HL-60 (cell line): ENCODE measurements around the gene CCAR1.
A peak's percentile ranks its signal among the peaks of the same experiment; 100 is the strongest.

Experiments
- DNase-seq, 2 experiments: peaks; one replicate each; pipeline ENCODE4 v3.0.0-alpha.2; 2010 to 2020; ENCODE audit warnings: low read depth in 1 of 2, low spot score in 1 of 2
- H3K27ac ChIP-seq: fragments of 250-450 bp; sonication (Bioruptor Pico); replicated peaks from 2 replicates; pipeline ENCODE4 v1.5.1; 2020; ENCODE audit warnings: mild to moderate bottlenecking, moderate library complexity
- H3K27me3 ChIP-seq: fragments of 250-450 bp; sonication (Bioruptor Pico); 2 replicates; pipeline ENCODE4 v1.5.1; 2021; ENCODE audit warnings: mild to moderate bottlenecking, moderate library complexity; ENCODE audit not compliant: insufficient read depth, poor library complexity, severe bottlenecking
- H3K4me3 ChIP-seq: replicated peaks from 2 replicates; pipeline ENCODE4 v1.5.1; 2011; ENCODE audit warnings: mild to moderate bottlenecking, control low read depth, low read length; ENCODE audit not compliant: insufficient read depth
- GABPA ChIP-seq: IDR thresholded peaks from 2 replicates; pipeline ENCODE4 v1.6.1; 2012; ENCODE audit warnings: low read depth
- POLR2AphosphoS5 ChIP-seq: IDR thresholded peaks from 2 replicates; pipeline ENCODE4 v1.6.1; 2012; ENCODE audit warnings: low read depth
- SPI1 ChIP-seq: IDR thresholded peaks from 2 replicates; pipeline ENCODE4 v1.6.1; 2012; ENCODE audit warnings: low read depth, mild to moderate bottlenecking, borderline replicate concordance
- long read RNA-seq: library from polyadenylated mRNA; unstranded; transcript quantifications from one replicate; pipeline ENCODE4 v2.0.0, GENCODE V29; 2020
- TF ChIP-seq, protein P1 (sequence below): IDR thresholded peaks from 2 replicates; pipeline ENCODE4 v1.6.1; 2012; ENCODE audit warnings: low read depth; ENCODE audit not compliant: insufficient replicate concordance
- TF ChIP-seq, protein P2 (sequence below): IDR thresholded peaks from one replicate; pipeline ENCODE4 v1.5.1; 2011; ENCODE audit warnings: low read length, control low read depth, inconsistent platforms; ENCODE audit not compliant: insufficient read depth

CCAR1 gene, protein sequence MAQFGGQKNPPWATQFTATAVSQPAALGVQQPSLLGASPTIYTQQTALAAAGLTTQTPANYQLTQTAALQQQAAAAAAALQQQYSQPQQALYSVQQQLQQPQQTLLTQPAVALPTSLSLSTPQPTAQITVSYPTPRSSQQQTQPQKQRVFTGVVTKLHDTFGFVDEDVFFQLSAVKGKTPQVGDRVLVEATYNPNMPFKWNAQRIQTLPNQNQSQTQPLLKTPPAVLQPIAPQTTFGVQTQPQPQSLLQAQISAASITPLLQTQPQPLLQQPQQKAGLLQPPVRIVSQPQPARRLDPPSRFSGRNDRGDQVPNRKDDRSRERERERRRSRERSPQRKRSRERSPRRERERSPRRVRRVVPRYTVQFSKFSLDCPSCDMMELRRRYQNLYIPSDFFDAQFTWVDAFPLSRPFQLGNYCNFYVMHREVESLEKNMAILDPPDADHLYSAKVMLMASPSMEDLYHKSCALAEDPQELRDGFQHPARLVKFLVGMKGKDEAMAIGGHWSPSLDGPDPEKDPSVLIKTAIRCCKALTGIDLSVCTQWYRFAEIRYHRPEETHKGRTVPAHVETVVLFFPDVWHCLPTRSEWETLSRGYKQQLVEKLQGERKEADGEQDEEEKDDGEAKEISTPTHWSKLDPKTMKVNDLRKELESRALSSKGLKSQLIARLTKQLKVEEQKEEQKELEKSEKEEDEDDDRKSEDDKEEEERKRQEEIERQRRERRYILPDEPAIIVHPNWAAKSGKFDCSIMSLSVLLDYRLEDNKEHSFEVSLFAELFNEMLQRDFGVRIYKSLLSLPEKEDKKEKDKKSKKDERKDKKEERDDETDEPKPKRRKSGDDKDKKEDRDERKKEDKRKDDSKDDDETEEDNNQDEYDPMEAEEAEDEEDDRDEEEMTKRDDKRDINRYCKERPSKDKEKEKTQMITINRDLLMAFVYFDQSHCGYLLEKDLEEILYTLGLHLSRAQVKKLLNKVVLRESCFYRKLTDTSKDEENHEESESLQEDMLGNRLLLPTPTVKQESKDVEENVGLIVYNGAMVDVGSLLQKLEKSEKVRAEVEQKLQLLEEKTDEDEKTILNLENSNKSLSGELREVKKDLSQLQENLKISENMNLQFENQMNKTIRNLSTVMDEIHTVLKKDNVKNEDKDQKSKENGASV
- long read RNA-seq, transcript CCAR1-213 (17 exons, 2,432 nt): major isoform, 16 of 237 reads
- long read RNA-seq, partial matches to known transcripts: 179 of 237 reads
- long read RNA-seq, other reads (novel, unspliced or antisense): 42 of 237 reads

DNA sequence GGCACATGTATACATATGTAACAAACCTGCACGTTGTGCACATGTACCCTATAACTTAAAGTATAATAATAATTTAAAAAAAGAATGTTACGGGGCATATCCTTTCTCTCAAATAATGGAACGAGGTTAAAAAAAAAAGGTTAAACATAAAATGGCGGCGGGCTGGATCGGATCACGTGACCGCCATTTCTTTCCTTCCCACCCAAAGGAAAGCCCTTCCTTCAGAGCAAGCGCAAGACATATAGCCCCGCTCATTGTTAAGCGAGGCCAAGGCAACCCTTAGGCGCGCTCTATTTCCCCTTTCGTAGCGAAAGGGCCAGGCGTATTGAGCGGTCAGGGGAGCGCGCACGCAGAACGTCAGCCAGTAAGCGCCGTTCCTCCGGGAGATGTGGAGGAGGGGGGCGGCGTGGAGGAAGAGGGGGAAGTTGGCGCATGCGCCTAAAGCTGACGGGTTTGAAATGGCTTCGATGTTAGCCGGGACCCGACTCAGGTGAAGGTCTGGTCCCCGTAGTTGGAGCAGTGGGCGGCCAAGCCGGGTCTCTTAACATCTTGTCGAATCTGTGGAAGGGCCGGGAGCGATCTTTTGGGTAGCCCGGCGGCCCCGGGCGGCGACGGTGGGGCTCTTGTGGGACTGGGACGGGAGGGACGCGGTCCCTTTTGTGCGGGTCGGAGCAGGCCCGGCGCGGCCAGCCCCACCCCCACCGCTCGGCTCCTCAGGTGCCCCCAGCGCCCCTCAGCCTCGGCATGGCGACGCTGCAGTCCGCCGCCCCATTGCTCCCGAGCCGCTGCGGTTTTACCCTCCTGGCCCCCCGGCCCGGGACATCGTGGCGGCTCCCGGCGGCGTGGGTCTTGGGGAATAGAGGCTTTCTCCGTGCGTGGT, at the start of gene CCAR1:
Gene CCAR1, plus strand, starts transcription at position 447 of the 880 bp plus-strand sequence. CDS start 1,266 bp downstream, outside the sequence.
- peak within 1 kb of the TSS; percentile 97 for H3K27ac ChIP-seq
- H3K4me3 ChIP-seq: peak within 1 kb of the TSS; percentile 57
- TF ChIP-seq POLR2AphosphoS5: peak; percentile 80; the same call in 1 of the 2 replicates
- TF ChIP-seq, protein P1, sequence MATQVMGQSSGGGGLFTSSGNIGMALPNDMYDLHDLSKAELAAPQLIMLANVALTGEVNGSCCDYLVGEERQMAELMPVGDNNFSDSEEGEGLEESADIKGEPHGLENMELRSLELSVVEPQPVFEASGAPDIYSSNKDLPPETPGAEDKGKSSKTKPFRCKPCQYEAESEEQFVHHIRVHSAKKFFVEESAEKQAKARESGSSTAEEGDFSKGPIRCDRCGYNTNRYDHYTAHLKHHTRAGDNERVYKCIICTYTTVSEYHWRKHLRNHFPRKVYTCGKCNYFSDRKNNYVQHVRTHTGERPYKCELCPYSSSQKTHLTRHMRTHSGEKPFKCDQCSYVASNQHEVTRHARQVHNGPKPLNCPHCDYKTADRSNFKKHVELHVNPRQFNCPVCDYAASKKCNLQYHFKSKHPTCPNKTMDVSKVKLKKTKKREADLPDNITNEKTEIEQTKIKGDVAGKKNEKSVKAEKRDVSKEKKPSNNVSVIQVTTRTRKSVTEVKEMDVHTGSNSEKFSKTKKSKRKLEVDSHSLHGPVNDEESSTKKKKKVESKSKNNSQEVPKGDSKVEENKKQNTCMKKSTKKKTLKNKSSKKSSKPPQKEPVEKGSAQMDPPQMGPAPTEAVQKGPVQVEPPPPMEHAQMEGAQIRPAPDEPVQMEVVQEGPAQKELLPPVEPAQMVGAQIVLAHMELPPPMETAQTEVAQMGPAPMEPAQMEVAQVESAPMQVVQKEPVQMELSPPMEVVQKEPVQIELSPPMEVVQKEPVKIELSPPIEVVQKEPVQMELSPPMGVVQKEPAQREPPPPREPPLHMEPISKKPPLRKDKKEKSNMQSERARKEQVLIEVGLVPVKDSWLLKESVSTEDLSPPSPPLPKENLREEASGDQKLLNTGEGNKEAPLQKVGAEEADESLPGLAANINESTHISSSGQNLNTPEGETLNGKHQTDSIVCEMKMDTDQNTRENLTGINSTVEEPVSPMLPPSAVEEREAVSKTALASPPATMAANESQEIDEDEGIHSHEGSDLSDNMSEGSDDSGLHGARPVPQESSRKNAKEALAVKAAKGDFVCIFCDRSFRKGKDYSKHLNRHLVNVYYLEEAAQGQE: peak; percentile 30
- TF ChIP-seq, protein P2, sequence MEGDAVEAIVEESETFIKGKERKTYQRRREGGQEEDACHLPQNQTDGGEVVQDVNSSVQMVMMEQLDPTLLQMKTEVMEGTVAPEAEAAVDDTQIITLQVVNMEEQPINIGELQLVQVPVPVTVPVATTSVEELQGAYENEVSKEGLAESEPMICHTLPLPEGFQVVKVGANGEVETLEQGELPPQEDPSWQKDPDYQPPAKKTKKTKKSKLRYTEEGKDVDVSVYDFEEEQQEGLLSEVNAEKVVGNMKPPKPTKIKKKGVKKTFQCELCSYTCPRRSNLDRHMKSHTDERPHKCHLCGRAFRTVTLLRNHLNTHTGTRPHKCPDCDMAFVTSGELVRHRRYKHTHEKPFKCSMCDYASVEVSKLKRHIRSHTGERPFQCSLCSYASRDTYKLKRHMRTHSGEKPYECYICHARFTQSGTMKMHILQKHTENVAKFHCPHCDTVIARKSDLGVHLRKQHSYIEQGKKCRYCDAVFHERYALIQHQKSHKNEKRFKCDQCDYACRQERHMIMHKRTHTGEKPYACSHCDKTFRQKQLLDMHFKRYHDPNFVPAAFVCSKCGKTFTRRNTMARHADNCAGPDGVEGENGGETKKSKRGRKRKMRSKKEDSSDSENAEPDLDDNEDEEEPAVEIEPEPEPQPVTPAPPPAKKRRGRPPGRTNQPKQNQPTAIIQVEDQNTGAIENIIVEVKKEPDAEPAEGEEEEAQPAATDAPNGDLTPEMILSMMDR: no peak
- TF ChIP-seq GABPA: 0 out of 2 replicates have a peak, but pooled peaks have one; percentile 13
- peak; percentile 47; the same call in 1 of the 2 replicates for TF ChIP-seq SPI1
- H3K27me3 ChIP-seq: no peaks in the 10 kb centered on the region
- DNase-seq: peak; percentile 96 to 99

DNA sequence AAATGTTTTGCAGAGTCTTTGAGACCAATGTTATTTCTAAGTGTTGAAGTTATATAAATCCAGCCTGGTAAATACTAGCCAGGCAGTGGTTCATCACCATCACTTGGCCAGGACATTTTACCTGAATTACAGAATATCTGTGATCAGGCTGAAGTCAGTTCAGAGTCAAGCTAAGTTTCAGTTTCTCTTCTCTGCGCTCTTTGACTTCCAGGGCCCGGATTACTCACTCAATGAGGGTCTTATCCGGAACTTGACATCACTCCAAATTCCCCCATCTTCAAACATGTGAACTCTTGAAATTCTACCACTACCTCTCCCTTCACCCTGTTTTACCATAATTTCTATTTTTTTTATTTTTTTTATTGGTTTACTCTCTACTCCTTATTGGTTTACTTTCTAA, 36.6 kb upstream of the CCAR1 start:
- Histone ChIP-seq H3K4me3 (no peak overlapping the region), H3K27me3 (no peaks in the 10 kb centered on the region), H3K27ac (no peak overlapping the region)
- no peak for DNase-seq
- TF ChIP-seq GABPA (no peak), POLR2AphosphoS5 (no peak), SPI1 (no peak)
- TF ChIP-seq, protein P2: no peak
- TF ChIP-seq, protein P1: no peak

DNA sequence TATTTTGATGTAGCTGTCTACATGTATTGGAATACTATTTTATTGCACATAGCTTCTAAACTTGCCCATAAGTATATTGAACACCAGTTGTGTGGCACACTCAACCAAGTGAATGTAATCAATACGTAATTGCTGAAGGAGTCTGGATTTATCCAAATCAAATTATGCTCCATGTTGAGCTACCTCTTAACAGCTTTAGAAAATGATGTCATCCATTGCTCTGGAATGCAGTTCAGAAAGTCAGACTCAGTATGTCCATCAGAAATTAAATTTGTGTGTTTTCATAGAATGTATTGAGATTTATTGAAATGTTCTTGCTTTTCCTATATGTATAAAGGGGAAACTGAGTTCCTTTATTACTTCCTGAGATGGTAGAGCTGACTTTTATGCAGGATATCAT, 25.0 kb upstream of the CCAR1 start:
- DNase-seq: no peak
- Histone ChIP-seq H3K4me3 (no peak overlapping the region), H3K27ac (no peak overlapping the region), H3K27me3 (no peaks in the 10 kb centered on the region)
- TF ChIP-seq POLR2AphosphoS5 (no peak), SPI1 (no peak), GABPA (no peak)
- TF ChIP-seq, protein P1: no peak
- TF ChIP-seq, protein P2: no peak
